Measurements from ENCODE around the gene ANKRD26. TPM values are rescaled to one million over a fixed set of nuclear protein-coding genes. Genes with fewer than 3 reads are reported as not detected.

Gene ANKRD26
- total and polyA plus RNA-seq, 2 of the 13 experiments (the other 11 are each of a cell fraction or from before 2014, with no cell fraction given) = 1.5 to 9.6 TPM

DNA sequence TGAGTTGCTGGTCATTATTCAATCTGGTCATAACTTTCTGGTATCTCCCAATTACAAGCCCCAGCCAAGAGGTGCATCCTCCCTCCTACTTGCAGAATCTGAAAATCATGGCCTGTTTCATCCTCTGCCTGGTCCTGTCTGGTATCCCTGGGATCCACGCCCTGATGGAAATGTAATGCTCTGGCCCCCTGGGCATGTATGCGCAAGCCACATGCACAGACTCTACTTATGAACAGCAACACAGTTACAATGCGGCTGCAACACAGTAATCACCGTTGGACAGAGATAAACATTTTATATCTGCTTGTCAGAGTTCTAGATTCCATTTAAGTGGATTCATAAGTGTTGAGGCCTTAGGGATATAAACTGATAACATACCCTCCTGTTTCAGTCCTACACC is 121.8 kb downstream of the ANKRD26 start (continued):
- TF ChIP-seq, protein P1, sequence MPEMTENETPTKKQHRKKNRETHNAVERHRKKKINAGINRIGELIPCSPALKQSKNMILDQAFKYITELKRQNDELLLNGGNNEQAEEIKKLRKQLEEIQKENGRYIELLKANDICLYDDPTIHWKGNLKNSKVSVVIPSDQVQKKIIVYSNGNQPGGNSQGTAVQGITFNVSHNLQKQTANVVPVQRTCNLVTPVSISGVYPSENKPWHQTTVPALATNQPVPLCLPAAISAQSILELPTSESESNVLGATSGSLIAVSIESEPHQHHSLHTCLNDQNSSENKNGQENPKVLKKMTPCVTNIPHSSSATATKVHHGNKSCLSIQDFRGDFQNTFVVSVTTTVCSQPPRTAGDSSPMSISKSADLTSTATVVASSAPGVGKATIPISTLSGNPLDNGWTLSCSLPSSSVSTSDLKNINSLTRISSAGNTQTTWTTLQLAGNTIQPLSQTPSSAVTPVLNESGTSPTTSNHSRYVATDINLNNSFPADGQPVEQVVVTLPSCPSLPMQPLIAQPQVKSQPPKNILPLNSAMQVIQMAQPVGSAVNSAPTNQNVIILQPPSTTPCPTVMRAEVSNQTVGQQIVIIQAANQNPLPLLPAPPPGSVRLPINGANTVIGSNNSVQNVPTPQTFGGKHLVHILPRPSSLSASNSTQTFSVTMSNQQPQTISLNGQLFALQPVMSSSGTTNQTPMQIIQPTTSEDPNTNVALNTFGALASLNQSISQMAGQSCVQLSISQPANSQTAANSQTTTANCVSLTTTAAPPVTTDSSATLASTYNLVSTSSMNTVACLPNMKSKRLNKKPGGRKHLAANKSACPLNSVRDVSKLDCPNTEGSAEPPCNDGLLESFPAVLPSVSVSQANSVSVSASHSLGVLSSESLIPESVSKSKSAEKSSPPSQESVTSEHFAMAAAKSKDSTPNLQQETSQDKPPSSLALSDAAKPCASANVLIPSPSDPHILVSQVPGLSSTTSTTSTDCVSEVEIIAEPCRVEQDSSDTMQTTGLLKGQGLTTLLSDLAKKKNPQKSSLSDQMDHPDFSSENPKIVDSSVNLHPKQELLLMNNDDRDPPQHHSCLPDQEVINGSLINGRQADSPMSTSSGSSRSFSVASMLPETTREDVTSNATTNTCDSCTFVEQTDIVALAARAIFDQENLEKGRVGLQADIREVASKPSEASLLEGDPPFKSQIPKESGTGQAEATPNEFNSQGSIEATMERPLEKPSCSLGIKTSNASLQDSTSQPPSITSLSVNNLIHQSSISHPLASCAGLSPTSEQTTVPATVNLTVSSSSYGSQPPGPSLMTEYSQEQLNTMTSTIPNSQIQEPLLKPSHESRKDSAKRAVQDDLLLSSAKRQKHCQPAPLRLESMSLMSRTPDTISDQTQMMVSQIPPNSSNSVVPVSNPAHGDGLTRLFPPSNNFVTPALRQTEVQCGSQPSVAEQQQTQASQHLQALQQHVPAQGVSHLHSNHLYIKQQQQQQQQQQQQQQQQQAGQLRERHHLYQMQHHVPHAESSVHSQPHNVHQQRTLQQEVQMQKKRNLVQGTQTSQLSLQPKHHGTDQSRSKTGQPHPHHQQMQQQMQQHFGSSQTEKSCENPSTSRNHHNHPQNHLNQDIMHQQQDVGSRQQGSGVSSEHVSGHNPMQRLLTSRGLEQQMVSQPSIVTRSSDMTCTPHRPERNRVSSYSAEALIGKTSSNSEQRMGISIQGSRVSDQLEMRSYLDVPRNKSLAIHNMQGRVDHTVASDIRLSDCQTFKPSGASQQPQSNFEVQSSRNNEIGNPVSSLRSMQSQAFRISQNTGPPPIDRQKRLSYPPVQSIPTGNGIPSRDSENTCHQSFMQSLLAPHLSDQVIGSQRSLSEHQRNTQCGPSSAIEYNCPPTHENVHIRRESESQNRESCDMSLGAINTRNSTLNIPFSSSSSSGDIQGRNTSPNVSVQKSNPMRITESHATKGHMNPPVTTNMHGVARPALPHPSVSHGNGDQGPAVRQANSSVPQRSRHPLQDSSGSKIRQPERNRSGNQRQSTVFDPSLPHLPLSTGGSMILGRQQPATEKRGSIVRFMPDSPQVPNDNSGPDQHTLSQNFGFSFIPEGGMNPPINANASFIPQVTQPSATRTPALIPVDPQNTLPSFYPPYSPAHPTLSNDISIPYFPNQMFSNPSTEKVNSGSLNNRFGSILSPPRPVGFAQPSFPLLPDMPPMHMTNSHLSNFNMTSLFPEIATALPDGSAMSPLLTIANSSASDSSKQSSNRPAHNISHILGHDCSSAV (CRISPR knock-in tag; IDR thresholded peaks at IDR 0.05; ENCODE audit: borderline replicate concordance) = no peak
- TF ChIP-seq, protein P2, sequence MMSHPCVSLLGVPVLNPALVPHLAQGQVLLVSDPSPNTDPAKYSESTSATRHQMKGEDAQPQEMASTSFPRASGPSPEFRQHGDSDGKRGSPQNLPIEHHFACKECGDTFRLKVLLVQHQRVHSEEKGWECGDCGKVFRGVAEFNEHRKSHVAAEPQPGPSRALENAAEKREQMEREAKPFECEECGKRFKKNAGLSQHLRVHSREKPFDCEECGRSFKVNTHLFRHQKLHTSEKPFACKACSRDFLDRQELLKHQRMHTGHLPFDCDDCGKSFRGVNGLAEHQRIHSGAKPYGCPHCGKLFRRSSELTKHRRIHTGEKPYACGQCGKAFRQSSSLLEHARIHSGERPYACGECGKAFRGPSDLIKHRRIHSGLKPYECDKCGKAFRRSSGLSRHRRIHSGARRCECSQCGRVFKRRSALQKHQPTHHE (CRISPR knock-in tag; IDR thresholded peaks at IDR 0.05; ENCODE audit: borderline replicate concordance) = no peak
- TF ChIP-seq GLI4 (CRISPR knock-in tag; IDR thresholded peaks at IDR 0.05; ENCODE audit: borderline replicate concordance) = no peak
- no peak for TF ChIP-seq ATF7 (IDR thresholded peaks at IDR 0.05)
- no peak for TF ChIP-seq ATF7 (CRISPR knock-in tag; IDR thresholded peaks at IDR 0.05)
